ENCODE results near the gene PPP2R2C. TPM values are rescaled to one million over a fixed set of nuclear protein-coding genes. Genes with fewer than 3 reads are reported as not detected.
A peak's percentile ranks its signal among the peaks of the same experiment; 100 is the strongest.

PPP2R2C gene
- total RNA-seq, 2 donors from 2014 or later, result 8.0 to 10.4 TPM

- Histone ChIP-seq H3K4me3 (no peak overlapping the region), H3K36me3 (no peaks in the 10 kb centered on the region), H3K27ac (no peak overlapping the region), H3K4me1 (replicated peaks) (peaks cover 3% of the 10 kb centered on the region), H3K9me3 (no peaks in the 10 kb centered on the region), H3K27me3 (replicated peaks; ENCODE audit: insufficient read depth) (no peaks in the 10 kb centered on the region)
- intact Hi-C loops (cut with DNase I), result no loop called here
- TF ChIP-seq POLR2A (IDR thresholded peaks at IDR 0.05), result no peak
- peak; percentile 20 for TF ChIP-seq POLR2AphosphoS5 (IDR thresholded peaks at IDR 0.05)
- no peak for TF ChIP-seq CTCF (IDR thresholded peaks at IDR 0.05)
- DNase-seq (ENCODE audit: low spot score), result peak; percentile 50
- WGBS, result 23% methylated on average over 7 of the region's 7 CpGs
Observed at GRCh38 chr4:6386091-6386490, 86.3 kb downstream of the PPP2R2C start.

GRCh38 chr4:6385288-6385687 lies 87.1 kb downstream of the PPP2R2C start:
- no peak overlapping the region for H3K27ac ChIP-seq
- WGBS, result 93% methylated on average over 2 of the region's 2 CpGs
- no peak overlapping the region for H3K4me3 ChIP-seq
- H3K4me1 ChIP-seq (replicated peaks), result peaks cover 3% of the 10 kb centered on the region
- no peak for DNase-seq (ENCODE audit: low spot score)
- intact Hi-C loops (cut with DNase I), result no loop called here
- no peaks in the 10 kb centered on the region for H3K9me3 ChIP-seq
- no peaks in the 10 kb centered on the region for H3K36me3 ChIP-seq
- TF ChIP-seq POLR2A (IDR thresholded peaks at IDR 0.05) (no peak), POLR2AphosphoS5 (IDR thresholded peaks at IDR 0.05) (peak; percentile 23), CTCF (IDR thresholded peaks at IDR 0.05) (no peak)
- no peaks in the 10 kb centered on the region for H3K27me3 ChIP-seq (replicated peaks; ENCODE audit: insufficient read depth)

- Histone ChIP-seq H3K9me3 (no peaks in the 10 kb centered on the region), H3K4me1 (replicated peaks) (peaks cover 3% of the 10 kb centered on the region), H3K36me3 (no peaks in the 10 kb centered on the region), H3K27ac (no peak overlapping the region), H3K4me3 (no peak overlapping the region), H3K27me3 (replicated peaks; ENCODE audit: insufficient read depth) (no peaks in the 10 kb centered on the region)
- no peak for DNase-seq (ENCODE audit: low spot score)
- no peak for TF ChIP-seq POLR2A (IDR thresholded peaks at IDR 0.05)
- TF ChIP-seq CTCF (IDR thresholded peaks at IDR 0.05), result no peak
- no peak for TF ChIP-seq POLR2AphosphoS5 (IDR thresholded peaks at IDR 0.05)
- WGBS, result 91% methylated on average over 3 of the region's 3 CpGs
- intact Hi-C loops (cut with DNase I), result no loop called here
Observed at GRCh38 chr4:6384541-6384940, 87.9 kb downstream of the PPP2R2C start.

- intact Hi-C loops (cut with DNase I), result no loop called here
- no peaks in the 10 kb centered on the region for H3K27me3 ChIP-seq (replicated peaks; ENCODE audit: insufficient read depth)
Observed at GRCh38 chr4:6383929-6384328, 88.5 kb downstream of the PPP2R2C start.

More at GRCh38 chr4:6383929-6384328, 88.5 kb downstream of the PPP2R2C start:
- no peak overlapping the region for H3K4me3 ChIP-seq
- no peaks in the 10 kb centered on the region for H3K9me3 ChIP-seq
- peaks cover 3% of the 10 kb centered on the region for H3K4me1 ChIP-seq (replicated peaks)
- TF ChIP-seq POLR2AphosphoS5 (IDR thresholded peaks at IDR 0.05) (no peak), POLR2A (IDR thresholded peaks at IDR 0.05) (no peak), CTCF (IDR thresholded peaks at IDR 0.05) (no peak)
- H3K27ac ChIP-seq, result no peak overlapping the region
- WGBS, result 71% methylated on average over 9 of the region's 9 CpGs
- no peaks in the 10 kb centered on the region for H3K36me3 ChIP-seq
- DNase-seq (ENCODE audit: low spot score), result no peak

Data from prostate gland (tissue), 2 donors.